ENCODE measurements around the gene MUTYH. TPM values are rescaled to one million over a fixed set of nuclear protein-coding genes. Genes with fewer than 3 reads are reported as not detected.

The MUTYH gene
- total RNA-seq, 1 experiment from 2014 or later = 40.8 TPM

DNA sequence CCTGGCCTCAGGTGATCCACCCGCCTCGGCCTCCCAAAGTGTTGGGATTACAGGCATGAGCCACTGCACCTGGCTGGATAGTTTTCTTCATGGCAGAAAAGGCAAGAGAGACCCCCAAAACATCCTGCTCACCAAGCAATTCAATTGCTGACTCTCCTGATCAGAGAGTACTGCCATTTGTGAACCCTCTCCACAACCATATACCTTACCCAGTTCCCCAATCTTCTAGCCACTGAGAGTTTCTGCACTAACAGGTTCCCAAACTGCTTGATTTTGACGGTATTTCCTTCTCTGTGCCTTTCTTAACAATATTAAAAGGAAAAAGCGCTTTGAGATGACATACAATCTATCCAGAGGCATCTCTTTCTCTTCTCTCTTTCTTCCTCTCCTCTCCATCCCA lies 39.9 kb upstream of the MUTYH start:
- Histone ChIP-seq H3K4me3 (ENCODE audit: low read depth in 2 of 2, low read length in 2 of 2) (no peak overlapping the region), H3K36me3 (ENCODE audit: control insufficient read depth, insufficient read depth, low read length) (no peaks in the 10 kb centered on the region), H3K9me3 (ENCODE audit: control insufficient read depth, insufficient read depth, low read depth, low read length) (no peaks in the 10 kb centered on the region), H3K27me3 (ENCODE audit: control insufficient read depth, insufficient read depth, low read length) (no peaks in the 10 kb centered on the region; the same call in 1 of the 2 replicates), H3K4me1 (ENCODE audit: control insufficient read depth, insufficient read depth, low read length) (no peaks in the 10 kb centered on the region), H3K27ac (ENCODE audit: low read length) (no peak overlapping the region)
- ChIA-PET CTCF (no interaction called here), POLR2A (no interaction called here)
- TF ChIP-seq SIN3A (IDR thresholded peaks at IDR 0.05; ENCODE audit: borderline replicate concordance, insufficient read depth, low read depth, low read length) = no peak
- TF ChIP-seq, protein P1, sequence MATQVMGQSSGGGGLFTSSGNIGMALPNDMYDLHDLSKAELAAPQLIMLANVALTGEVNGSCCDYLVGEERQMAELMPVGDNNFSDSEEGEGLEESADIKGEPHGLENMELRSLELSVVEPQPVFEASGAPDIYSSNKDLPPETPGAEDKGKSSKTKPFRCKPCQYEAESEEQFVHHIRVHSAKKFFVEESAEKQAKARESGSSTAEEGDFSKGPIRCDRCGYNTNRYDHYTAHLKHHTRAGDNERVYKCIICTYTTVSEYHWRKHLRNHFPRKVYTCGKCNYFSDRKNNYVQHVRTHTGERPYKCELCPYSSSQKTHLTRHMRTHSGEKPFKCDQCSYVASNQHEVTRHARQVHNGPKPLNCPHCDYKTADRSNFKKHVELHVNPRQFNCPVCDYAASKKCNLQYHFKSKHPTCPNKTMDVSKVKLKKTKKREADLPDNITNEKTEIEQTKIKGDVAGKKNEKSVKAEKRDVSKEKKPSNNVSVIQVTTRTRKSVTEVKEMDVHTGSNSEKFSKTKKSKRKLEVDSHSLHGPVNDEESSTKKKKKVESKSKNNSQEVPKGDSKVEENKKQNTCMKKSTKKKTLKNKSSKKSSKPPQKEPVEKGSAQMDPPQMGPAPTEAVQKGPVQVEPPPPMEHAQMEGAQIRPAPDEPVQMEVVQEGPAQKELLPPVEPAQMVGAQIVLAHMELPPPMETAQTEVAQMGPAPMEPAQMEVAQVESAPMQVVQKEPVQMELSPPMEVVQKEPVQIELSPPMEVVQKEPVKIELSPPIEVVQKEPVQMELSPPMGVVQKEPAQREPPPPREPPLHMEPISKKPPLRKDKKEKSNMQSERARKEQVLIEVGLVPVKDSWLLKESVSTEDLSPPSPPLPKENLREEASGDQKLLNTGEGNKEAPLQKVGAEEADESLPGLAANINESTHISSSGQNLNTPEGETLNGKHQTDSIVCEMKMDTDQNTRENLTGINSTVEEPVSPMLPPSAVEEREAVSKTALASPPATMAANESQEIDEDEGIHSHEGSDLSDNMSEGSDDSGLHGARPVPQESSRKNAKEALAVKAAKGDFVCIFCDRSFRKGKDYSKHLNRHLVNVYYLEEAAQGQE (IDR thresholded peaks at IDR 0.05; ENCODE audit: insufficient read depth in 1 of 2, low read depth in 2 of 2, low read length in 1 of 2) = no peak
- TF ChIP-seq, protein P2, sequence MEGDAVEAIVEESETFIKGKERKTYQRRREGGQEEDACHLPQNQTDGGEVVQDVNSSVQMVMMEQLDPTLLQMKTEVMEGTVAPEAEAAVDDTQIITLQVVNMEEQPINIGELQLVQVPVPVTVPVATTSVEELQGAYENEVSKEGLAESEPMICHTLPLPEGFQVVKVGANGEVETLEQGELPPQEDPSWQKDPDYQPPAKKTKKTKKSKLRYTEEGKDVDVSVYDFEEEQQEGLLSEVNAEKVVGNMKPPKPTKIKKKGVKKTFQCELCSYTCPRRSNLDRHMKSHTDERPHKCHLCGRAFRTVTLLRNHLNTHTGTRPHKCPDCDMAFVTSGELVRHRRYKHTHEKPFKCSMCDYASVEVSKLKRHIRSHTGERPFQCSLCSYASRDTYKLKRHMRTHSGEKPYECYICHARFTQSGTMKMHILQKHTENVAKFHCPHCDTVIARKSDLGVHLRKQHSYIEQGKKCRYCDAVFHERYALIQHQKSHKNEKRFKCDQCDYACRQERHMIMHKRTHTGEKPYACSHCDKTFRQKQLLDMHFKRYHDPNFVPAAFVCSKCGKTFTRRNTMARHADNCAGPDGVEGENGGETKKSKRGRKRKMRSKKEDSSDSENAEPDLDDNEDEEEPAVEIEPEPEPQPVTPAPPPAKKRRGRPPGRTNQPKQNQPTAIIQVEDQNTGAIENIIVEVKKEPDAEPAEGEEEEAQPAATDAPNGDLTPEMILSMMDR (IDR thresholded peaks at IDR 0.05) = no peak
- TF ChIP-seq POLR2AphosphoS5 (IDR thresholded peaks at IDR 0.05; ENCODE audit: low read depth, low read length) = no peak
- no peak for TF ChIP-seq TCF7L2 (IDR thresholded peaks at IDR 0.05; ENCODE audit: low read depth, low read length)
- no peak for DNase-seq (ENCODE audit: low read depth, low spot score)
- intact Hi-C loops (cut with micrococcal nuclease; ENCODE audit: unreplicated experiment) = no loop called here
- in situ Hi-C loops (cut with HindIII; ENCODE audit: low pct_unique_long_range_greater_than_20kb, low sequenced_read_pairs) = no loop called here
- BruUV-seq (replicated peaks) = no TSS peak
- no peak for ATAC-seq

DNA sequence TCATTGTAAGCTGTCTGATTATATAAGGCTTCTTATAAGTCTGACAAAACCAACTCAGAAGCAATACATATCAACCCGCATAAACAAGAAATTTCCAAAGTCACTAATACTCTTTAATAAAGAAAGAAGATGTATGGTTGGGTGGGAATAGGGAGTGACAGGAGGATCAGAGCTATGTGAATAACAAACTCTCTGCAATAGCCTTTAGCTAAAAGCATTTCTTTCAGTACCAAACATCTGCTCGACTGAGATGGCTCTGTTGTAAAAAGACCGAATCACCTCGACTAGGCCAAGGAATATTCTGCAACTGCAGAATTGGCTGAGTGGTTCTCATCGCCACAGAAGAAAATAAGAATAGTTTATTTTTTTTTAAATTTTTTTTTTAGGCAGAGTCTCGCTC lies 39.3 kb upstream of the MUTYH start:
- H3K27me3 ChIP-seq (ENCODE audit: control insufficient read depth, insufficient read depth, low read length) = no peaks in the 10 kb centered on the region; the same call in 1 of the 2 replicates
- H3K4me1 ChIP-seq (ENCODE audit: control insufficient read depth, insufficient read depth, low read length) = no peaks in the 10 kb centered on the region
- no TSS peak for BruUV-seq (replicated peaks)
- no peaks in the 10 kb centered on the region for H3K36me3 ChIP-seq (ENCODE audit: control insufficient read depth, insufficient read depth, low read length)
- no peak overlapping the region for H3K27ac ChIP-seq (ENCODE audit: low read length)
- intact Hi-C loops (cut with micrococcal nuclease; ENCODE audit: unreplicated experiment) (no loop called here), in situ Hi-C loops (cut with HindIII; ENCODE audit: low pct_unique_long_range_greater_than_20kb, low sequenced_read_pairs) (no loop called here)
- no peak overlapping the region for H3K4me3 ChIP-seq (ENCODE audit: low read depth in 2 of 2, low read length in 2 of 2)
- ChIA-PET CTCF (interaction anchor here (0.5 kb wide), 1 partner anchor 53 kb away, joined by 8 read pairs; no protein-coding TSS in a partner anchor), POLR2A (no interaction called here)
- no peak for ATAC-seq
- DNase-seq (ENCODE audit: low read depth, low spot score) = no peak
- H3K9me3 ChIP-seq (ENCODE audit: control insufficient read depth, insufficient read depth, low read depth, low read length) = no peaks in the 10 kb centered on the region
- TF ChIP-seq SIN3A (IDR thresholded peaks at IDR 0.05; ENCODE audit: borderline replicate concordance, insufficient read depth, low read depth, low read length) = no peak
- TF ChIP-seq, protein P2 (IDR thresholded peaks at IDR 0.05) = no peak
- TF ChIP-seq, protein P1 (IDR thresholded peaks at IDR 0.05; ENCODE audit: insufficient read depth in 1 of 2, low read depth in 2 of 2, low read length in 1 of 2) = no peak
- no peak for TF ChIP-seq TCF7L2 (IDR thresholded peaks at IDR 0.05; ENCODE audit: low read depth, low read length)
